PC-9 (cell line): ENCODE measurements around the gene EOGT. TPM values are rescaled to one million over a fixed set of nuclear protein-coding genes. Genes with fewer than 3 reads are reported as not detected.
A peak's percentile ranks its signal among the peaks of the same experiment; 100 is the strongest.

Experiments used
- BruUV-seq: library from RNA; stranded (reverse); fragments of 400-500 nt; replicated peaks from 2 replicates; lab custom pipeline; 2021; lab: Mats Ljungman, UMichigan
- CTCF ChIA-PET: fragments of 300-600 bp; sonication (Branson Sonifier 250); formaldehyde crosslinking; loops from one replicate; lab custom pipeline; 2022; ENCODE audit warnings: antibody characterized with exemption; lab: Charles Lee
- POLR2A ChIA-PET: fragments of 300-600 bp; sonication (Branson Sonifier 250); formaldehyde crosslinking; loops from one replicate; lab custom pipeline; 2022; ENCODE audit warnings: antibody characterized with exemption; ENCODE audit not compliant: unreplicated experiment; lab: Charles Lee
- DNase-seq, 2 experiments: peaks; one replicate each; pipeline versions ENCODE4 v3.0.0 to v3.0.0-alpha.2; 2015 to 2022; ENCODE audit warnings: mixed read lengths in 1 of 2
- H2AFZ ChIP-seq: fragments of 200-600 bp; sonication (generic); 2 replicates; pipeline ENCODE4 v1.8.1; 2017; ENCODE audit warnings: antibody characterized with exemption
- H3F3A ChIP-seq: fragments of 200-600 bp; sonication (generic); 2 replicates; pipeline ENCODE4 v1.8.1; 2017; ENCODE audit warnings: antibody characterized with exemption, mild to moderate bottlenecking, low read depth; ENCODE audit not compliant: insufficient read depth
- H3K27ac ChIP-seq: fragments of 200-600 bp; sonication (generic); 2 replicates; pipeline ENCODE4 v1.6.1; 2016; ENCODE audit warnings: mixed run types
- H3K27me3 ChIP-seq: fragments of 200-600 bp; sonication (generic); 2 replicates; pipeline ENCODE4 v1.6.1; 2016; ENCODE audit warnings: low read depth, mixed run types; ENCODE audit not compliant: insufficient read depth
- H3K36me3 ChIP-seq: fragments of 200-600 bp; sonication (generic); 2 replicates; pipeline ENCODE4 v1.6.1; 2016; ENCODE audit warnings: low read depth, mixed run types
- H3K4me1 ChIP-seq: fragments of 200-600 bp; sonication (generic); replicated peaks from 2 replicates; pipeline ENCODE4 v1.6.1; 2016; ENCODE audit warnings: mixed run types; ENCODE audit not compliant: insufficient read depth
- H3K4me2 ChIP-seq: fragments of 200-600 bp; sonication (generic); 2 replicates; pipeline ENCODE4 v1.6.1; 2017; ENCODE audit warnings: mixed run types
- H3K4me3 ChIP-seq: fragments of 200-600 bp; sonication (generic); 2 replicates; pipeline ENCODE4 v1.6.1; 2016; ENCODE audit warnings: mixed run types
- H3K79me2 ChIP-seq: fragments of 200-600 bp; sonication (generic); 2 replicates; pipeline ENCODE4 v1.6.1; 2017; ENCODE audit warnings: low read depth, mixed run types
- H3K9me2 ChIP-seq: fragments of 200-600 bp; sonication (generic); 2 replicates; pipeline ENCODE4 v1.8.1; 2017; ENCODE audit warnings: mild to moderate bottlenecking; ENCODE audit not compliant: insufficient read depth
- H3K9me3 ChIP-seq: fragments of 200-600 bp; sonication (generic); 2 replicates; pipeline ENCODE4 v1.8.1; 2016; ENCODE audit warnings: low read depth; ENCODE audit not compliant: insufficient read depth
- H4K20me1 ChIP-seq: fragments of 200-600 bp; sonication (generic); 2 replicates; pipeline ENCODE4 v1.8.1; 2017; ENCODE audit not compliant: insufficient read depth
- EZH2 ChIP-seq: fragments of 200-600 bp; sonication (generic); IDR thresholded peaks from 2 replicates; pipeline ENCODE4 v1.8.0; 2017; ENCODE audit warnings: antibody characterized with exemption, low read depth
- intact Hi-C: fragments of 100-400 bp; cut with micrococcal nuclease; formaldehyde crosslinking; loops from one replicate; pipeline ENCODE4 v1.10.0; 2022; ENCODE audit not compliant: unreplicated experiment
- total RNA-seq: library from RNA; stranded (reverse); gene quantifications from 2 replicates; pipeline ENCODE4 v1.2.3, GENCODE V29; 2021
- TF ChIP-seq, protein P1 (sequence below): fragments of 200-600 bp; sonication (generic); conservative IDR thresholded peaks from 2 replicates; pipeline ENCODE4 v1.6.1; 2017; ENCODE audit warnings: mixed run types, antibody characterized with exemption, mild to moderate bottlenecking, moderate library complexity

The EOGT gene
- total RNA-seq, 1 experiment from 2014 or later: 11.0 TPM

- Histone ChIP-seq H3K4me1 (no peaks in the 10 kb centered on the region), H3K27me3 (no peaks in the 10 kb centered on the region), H3K79me2 (no peaks in the 10 kb centered on the region), H3K36me3 (no peaks in the 10 kb centered on the region; the same call in 1 of the 2 replicates), H2AFZ (no peak overlapping the region), H3K4me2 (no peak overlapping the region), H3K27ac (no peak overlapping the region), H3K9me2 (no peaks in the 10 kb centered on the region), H4K20me1 (no peaks in the 10 kb centered on the region), H3F3A (no peaks in the 10 kb centered on the region; the same call in 1 of the 2 replicates), H3K4me3 (no peak overlapping the region), H3K9me3 (no peaks in the 10 kb centered on the region)
- POLR2A ChIA-PET: no interaction called here
- CTCF ChIA-PET: interaction anchor here (0.6 kb wide), 1 partner anchor 48 kb away, joined by 4 read pairs; no protein-coding TSS in a partner anchor
- TF ChIP-seq EZH2: no peak
- TF ChIP-seq, protein P1, sequence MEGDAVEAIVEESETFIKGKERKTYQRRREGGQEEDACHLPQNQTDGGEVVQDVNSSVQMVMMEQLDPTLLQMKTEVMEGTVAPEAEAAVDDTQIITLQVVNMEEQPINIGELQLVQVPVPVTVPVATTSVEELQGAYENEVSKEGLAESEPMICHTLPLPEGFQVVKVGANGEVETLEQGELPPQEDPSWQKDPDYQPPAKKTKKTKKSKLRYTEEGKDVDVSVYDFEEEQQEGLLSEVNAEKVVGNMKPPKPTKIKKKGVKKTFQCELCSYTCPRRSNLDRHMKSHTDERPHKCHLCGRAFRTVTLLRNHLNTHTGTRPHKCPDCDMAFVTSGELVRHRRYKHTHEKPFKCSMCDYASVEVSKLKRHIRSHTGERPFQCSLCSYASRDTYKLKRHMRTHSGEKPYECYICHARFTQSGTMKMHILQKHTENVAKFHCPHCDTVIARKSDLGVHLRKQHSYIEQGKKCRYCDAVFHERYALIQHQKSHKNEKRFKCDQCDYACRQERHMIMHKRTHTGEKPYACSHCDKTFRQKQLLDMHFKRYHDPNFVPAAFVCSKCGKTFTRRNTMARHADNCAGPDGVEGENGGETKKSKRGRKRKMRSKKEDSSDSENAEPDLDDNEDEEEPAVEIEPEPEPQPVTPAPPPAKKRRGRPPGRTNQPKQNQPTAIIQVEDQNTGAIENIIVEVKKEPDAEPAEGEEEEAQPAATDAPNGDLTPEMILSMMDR: no peak
- intact Hi-C loops: no loop called here
- no peak for DNase-seq
- BruUV-seq: no TSS peak
These were observed 44.9 kb upstream of the EOGT start for GRCh38 chr3:69058180-69058946.

DNA sequence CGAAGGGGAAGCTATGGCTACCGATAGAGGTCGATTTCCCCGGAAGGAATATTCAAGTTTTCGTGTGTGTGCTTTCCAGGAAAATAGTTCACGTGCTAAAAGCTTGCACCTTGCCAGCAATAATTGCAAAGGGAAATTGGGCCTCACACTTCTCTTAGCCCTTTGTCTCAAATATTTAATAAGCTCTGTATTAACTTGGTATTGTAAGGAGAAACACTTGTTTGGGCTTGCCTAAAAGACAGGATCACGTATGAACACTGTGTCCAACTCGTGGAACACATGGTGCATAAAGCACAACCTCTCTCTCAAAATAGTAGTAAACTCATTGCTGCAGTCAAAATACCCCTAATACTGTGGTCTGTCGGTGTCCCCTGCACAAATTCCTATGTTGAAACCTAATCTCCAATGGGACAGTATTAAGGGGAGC is 39.0 kb upstream of the EOGT start:
- H3K27me3 ChIP-seq: no peaks in the 10 kb centered on the region
- ChIA-PET POLR2A (interaction anchor here (0.6 to 1.2 kb wide), 4 partner anchors 32 to 351 kb away, joined by 3 to 5 read pairs (median 4); partner anchors contain the start of gene ARL6IP5), CTCF (no interaction called here)
- H3K4me2 ChIP-seq: peak overlapping the region; percentile 96
- peak overlapping the region; percentile 77 for H3K4me3 ChIP-seq
- 0 out of 2 replicates have a peak, but pooled peaks cover 2% of the 10 kb centered on the region for H3K36me3 ChIP-seq
- peaks cover 10% of the 10 kb centered on the region; the same call in 1 of the 2 replicates for H3F3A ChIP-seq
- TSS peak; percentile 97 for BruUV-seq
- H4K20me1 ChIP-seq: peaks cover 7% of the 10 kb centered on the region
- H3K79me2 ChIP-seq: peaks cover 35% of the 10 kb centered on the region
- peak overlapping the region; percentile 93 for H2AFZ ChIP-seq
- DNase-seq: no peak
- H3K9me2 ChIP-seq: no peaks in the 10 kb centered on the region
- H3K27ac ChIP-seq: peak overlapping the region; percentile 70
- intact Hi-C loops: loop anchor here (1.0 to 5.0 kb wide), 2 partner anchors 35 to 65 kb away; no protein-coding TSS in a partner anchor
- TF ChIP-seq, protein P1: no peak
- no peak for TF ChIP-seq EZH2
- H3K9me3 ChIP-seq: no peaks in the 10 kb centered on the region
- H3K4me1 ChIP-seq: no peaks in the 10 kb centered on the region

GRCh38 chr3:69051756-69052471 is 38.4 kb upstream of the EOGT start, which contains the start of gene TMF1:
Gene TMF1 (minus strand): TSS chr3:69052333. CDS start chr3:69052086, 247 bp downstream.
- Histone ChIP-seq H2AFZ (peak within 1 kb of the TSS; percentile 93), H3K36me3 (0 out of 2 replicates have a peak, but pooled peaks cover 7% of the 10 kb centered on the region), H3K4me1 (no peaks in the 10 kb centered on the region), H3K27me3 (no peaks in the 10 kb centered on the region), H3K27ac (peak within 1 kb of the TSS; percentile 70), H3K79me2 (peaks cover 35% of the 10 kb centered on the region), H3F3A (peaks cover 10% of the 10 kb centered on the region; the same call in 1 of the 2 replicates), H3K4me2 (peak within 1 kb of the TSS; percentile 96), H3K9me2 (no peaks in the 10 kb centered on the region), H3K9me3 (no peaks in the 10 kb centered on the region), H3K4me3 (peak within 1 kb of the TSS; percentile 77), H4K20me1 (peaks cover 7% of the 10 kb centered on the region)
- peak; percentile 93 to 95 for DNase-seq
- ChIA-PET CTCF (no interaction called here), POLR2A (interaction anchor here (0.6 to 1.2 kb wide), 5 partner anchors 14 to 352 kb away, joined by 3 to 5 read pairs (median 4); partner anchors contain the start of gene ARL6IP5)
- BruUV-seq: TSS peak; percentile 53
- intact Hi-C loops: loop anchor here (1.0 to 5.0 kb wide), 2 partner anchors 35 to 65 kb away; no protein-coding TSS in a partner anchor
- TF ChIP-seq, protein P1: no peak
- no peak for TF ChIP-seq EZH2
